ENCODE data around the gene GALNT10.
A peak's percentile ranks its signal among the peaks of the same experiment; 100 is the strongest.

Gene GALNT10

DNA sequence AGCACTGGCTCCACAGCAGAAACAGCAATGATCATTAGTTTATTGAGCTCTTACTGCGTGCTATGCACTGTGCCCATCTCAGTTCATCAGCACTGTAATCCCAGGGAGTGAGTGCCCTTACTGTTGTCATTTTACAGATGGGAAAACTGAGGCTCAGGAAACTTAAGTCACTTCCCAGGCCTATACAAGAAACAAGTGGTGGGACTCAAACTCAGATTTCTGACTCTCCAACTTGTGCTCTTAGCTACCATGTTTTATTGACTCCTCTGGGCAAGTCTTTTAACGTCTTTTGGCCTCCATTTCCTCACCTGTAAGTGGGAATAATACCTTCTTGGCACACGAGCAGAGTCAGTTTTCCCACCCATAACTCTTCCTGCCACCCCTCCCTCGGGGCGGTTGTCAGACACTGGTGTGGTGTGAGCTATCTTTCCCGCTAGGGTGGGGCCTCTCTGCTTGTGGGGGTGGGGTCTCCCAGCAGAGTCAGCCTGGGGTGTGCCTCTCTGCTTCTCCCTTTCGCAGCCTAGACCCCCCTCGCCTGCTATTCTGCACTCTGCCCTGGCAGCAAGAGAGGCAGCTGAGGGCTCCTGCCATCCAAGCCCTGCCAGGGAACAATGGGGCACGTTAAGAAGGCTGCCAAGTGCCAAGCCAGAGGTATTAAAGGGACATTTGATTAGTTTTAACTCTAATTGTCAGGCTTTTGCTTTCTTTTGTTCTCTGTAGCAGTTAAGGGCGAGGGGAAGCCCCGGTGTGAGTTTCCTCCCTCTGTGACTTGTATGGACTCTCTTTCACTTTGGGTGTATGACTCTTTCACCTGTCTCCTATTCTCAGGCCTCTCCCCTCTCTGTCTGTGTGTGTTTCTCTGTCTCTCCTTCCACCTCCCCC lies 12.1 kb downstream of the GALNT10 start:
- TF ChIP-seq CTCF (IDR thresholded peaks at IDR 0.05; ENCODE audit: insufficient read depth, low read length, poor library complexity, severe bottlenecking): no peak
- DNase-seq (ENCODE audit: extremely low read depth, insufficient read length): peak; percentile 42
- Histone ChIP-seq H3K27me3 (replicated peaks; ENCODE audit: control insufficient read depth, insufficient read depth, low read length) (no peaks in the 10 kb centered on the region), H3K36me3 (ENCODE audit: control insufficient read depth, insufficient read depth, low read length) (peaks cover 21% of the 10 kb centered on the region), H3K4me3 (replicated peaks; ENCODE audit: low read depth, low read length) (peak overlapping the region; percentile 31)

DNA sequence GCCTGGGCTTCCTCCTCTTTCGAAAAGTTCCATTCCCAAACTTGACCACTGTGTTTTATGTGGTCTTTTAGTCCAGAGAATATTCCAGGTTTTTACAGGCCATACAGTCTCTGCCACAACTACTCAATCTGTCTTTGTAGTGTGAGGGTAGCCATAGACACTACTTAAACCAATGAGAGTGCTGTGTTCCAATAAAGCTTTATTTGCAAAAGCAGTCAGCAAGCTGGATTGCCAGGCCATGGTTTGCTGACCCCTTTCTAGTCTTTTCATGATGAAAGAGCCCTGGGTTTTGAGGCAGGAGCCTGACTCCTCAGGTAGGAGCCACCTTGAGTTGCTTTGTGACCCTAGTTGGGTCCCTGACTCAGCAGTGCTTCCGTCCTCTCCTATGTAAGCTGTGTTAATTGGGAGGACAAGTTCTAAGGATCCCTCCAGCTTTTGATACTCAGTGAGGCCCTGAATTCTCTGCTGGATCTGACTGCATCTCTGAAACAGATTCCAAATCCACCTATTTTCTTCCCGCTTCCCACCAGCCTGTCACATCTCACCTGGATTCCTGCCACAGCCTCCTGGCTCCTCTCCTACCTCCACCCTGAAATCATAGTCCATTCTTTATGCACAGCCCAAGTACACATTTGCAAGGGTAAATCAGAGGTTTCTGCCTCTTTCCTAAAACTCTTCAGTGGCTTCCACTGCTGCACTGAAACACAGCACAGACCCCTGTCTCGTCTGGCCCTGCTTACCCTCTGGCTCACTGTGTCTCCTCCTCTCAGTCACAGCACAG lies 13.5 kb downstream of the GALNT10 start:
- H3K4me3 ChIP-seq (replicated peaks; ENCODE audit: low read depth, low read length): no peak overlapping the region
- peaks cover 19% of the 10 kb centered on the region for H3K36me3 ChIP-seq (ENCODE audit: control insufficient read depth, insufficient read depth, low read length)
- DNase-seq (ENCODE audit: extremely low read depth, insufficient read length): no peak
- no peaks in the 10 kb centered on the region for H3K27me3 ChIP-seq (replicated peaks; ENCODE audit: control insufficient read depth, insufficient read depth, low read length)
- no peak for TF ChIP-seq CTCF (IDR thresholded peaks at IDR 0.05; ENCODE audit: insufficient read depth, low read length, poor library complexity, severe bottlenecking)

DNA sequence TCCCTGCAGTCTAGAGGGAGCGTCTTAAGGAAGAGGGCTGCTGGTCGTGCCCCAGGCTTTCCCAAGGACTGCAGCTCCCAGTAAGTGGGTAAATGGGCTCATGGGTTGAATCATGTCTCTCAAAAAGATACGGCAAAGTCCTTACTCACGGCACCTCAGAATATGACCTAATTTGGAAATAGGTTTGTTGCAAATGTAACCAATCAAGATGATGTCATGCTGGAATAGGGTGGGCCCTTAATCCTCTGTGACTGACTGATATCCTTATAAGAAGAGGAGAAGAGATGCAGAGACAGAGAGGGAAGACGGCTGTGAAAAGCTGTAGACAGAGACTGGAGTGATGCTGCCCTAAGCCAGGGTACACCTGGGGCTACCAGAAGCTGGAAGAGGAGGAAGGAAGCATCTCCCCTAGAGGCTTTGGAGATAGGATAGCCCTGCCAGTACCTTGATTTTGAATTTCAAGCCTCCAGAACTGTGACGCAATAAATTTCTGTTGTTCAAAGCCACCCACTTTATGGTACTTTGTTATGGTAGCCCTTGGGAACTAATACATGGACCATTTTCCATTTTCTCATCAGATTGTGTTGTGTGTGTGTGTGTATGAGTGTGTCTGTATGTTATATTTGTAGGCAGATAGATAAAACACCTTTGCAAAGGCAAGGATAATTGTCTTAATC lies 15.0 kb downstream of the GALNT10 start:
- no peak for DNase-seq (ENCODE audit: extremely low read depth, insufficient read length)
- no peak for TF ChIP-seq CTCF (IDR thresholded peaks at IDR 0.05; ENCODE audit: insufficient read depth, low read length, poor library complexity, severe bottlenecking)
- H3K36me3 ChIP-seq (ENCODE audit: control insufficient read depth, insufficient read depth, low read length): peaks cover 18% of the 10 kb centered on the region
- H3K27me3 ChIP-seq (replicated peaks; ENCODE audit: control insufficient read depth, insufficient read depth, low read length): no peaks in the 10 kb centered on the region
- H3K4me3 ChIP-seq (replicated peaks; ENCODE audit: low read depth, low read length): no peak overlapping the region

DNA sequence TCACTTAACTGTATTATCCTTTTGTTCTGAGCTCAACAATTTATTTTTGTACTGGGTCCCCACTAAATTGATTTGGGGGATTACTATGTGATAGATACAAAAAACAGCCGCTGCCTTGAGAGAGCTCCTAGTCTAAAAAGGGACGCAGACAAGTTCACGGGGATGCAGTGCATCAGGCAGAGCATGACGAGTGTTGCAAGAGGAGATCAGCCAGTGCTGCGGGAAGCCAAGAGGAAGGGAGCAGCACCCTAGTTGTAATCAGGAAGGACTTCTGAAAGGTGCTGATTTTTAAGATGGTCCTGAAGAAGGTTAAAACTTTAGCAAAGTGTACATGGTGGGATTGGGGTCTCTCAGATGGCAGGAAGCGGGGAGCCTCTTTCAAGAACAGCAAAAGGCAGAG lies 15.8 kb downstream of the GALNT10 start:
- H3K27me3 ChIP-seq (replicated peaks; ENCODE audit: control insufficient read depth, insufficient read depth, low read length): no peaks in the 10 kb centered on the region
- no peak for TF ChIP-seq CTCF (IDR thresholded peaks at IDR 0.05; ENCODE audit: insufficient read depth, low read length, poor library complexity, severe bottlenecking)
- no peak overlapping the region for H3K4me3 ChIP-seq (replicated peaks; ENCODE audit: low read depth, low read length)
- no peak for DNase-seq (ENCODE audit: extremely low read depth, insufficient read length)
- H3K36me3 ChIP-seq (ENCODE audit: control insufficient read depth, insufficient read depth, low read length): peaks cover 18% of the 10 kb centered on the region

GRCh38 chr5:154207204-154207603 lies 16.7 kb downstream of the GALNT10 start:
- Histone ChIP-seq H3K36me3 (ENCODE audit: control insufficient read depth, insufficient read depth, low read length) (peaks cover 20% of the 10 kb centered on the region), H3K27me3 (replicated peaks; ENCODE audit: control insufficient read depth, insufficient read depth, low read length) (no peaks in the 10 kb centered on the region), H3K4me3 (replicated peaks; ENCODE audit: low read depth, low read length) (no peak overlapping the region)
- no peak for DNase-seq (ENCODE audit: extremely low read depth, insufficient read length)
- no peak for TF ChIP-seq CTCF (IDR thresholded peaks at IDR 0.05; ENCODE audit: insufficient read depth, low read length, poor library complexity, severe bottlenecking)

All from GM06990 (cell line).